HepG2 (cell line): ENCODE measurements around the gene SRCIN1. TPM values are rescaled to one million over a fixed set of nuclear protein-coding genes. Genes with fewer than 3 reads are reported as not detected.

Experiments used
- GABPA ChIP-seq, 2 experiments: IDR thresholded peaks; 2 replicates each; pipeline ENCODE4 v1.6.1; 2011 to 2016; ENCODE audit warnings: low read depth in 2 of 2, low read length in 1 of 2, missing biosample characterization in 1 of 2, missing genetic modification characterization in 1 of 2
- GATA4 ChIP-seq: sonication (generic); IDR thresholded peaks from 2 replicates; pipeline ENCODE4 v1.6.1; 2016; ENCODE audit warnings: antibody characterized with exemption, low read depth, borderline replicate concordance
- GFI1 ChIP-seq: sonication (generic); formaldehyde crosslinking; IDR thresholded peaks from 2 replicates; pipeline ENCODE4 v1.5.0; 2020; ENCODE audit warnings: missing genetic modification reagents, mild to moderate bottlenecking, borderline replicate concordance
- KAT7 ChIP-seq: IDR thresholded peaks from 2 replicates; pipeline ENCODE4 v1.6.1; 2018; ENCODE audit warnings: borderline replicate concordance, missing compliant biosample characterization
- MNT ChIP-seq: fragments of 450-650 bp; IDR thresholded peaks from 2 replicates; pipeline ENCODE4 v1.6.1; 2016
- NAIF1 ChIP-seq: sonication (generic); formaldehyde crosslinking; IDR thresholded peaks from 2 replicates; pipeline ENCODE4 v1.5.0; 2020; ENCODE audit warnings: mild to moderate bottlenecking, missing genetic modification reagents, borderline replicate concordance
- NFKBIZ ChIP-seq: IDR thresholded peaks from 2 replicates; pipeline ENCODE4 v1.6.1; 2018; ENCODE audit warnings: missing genetic modification reagents, missing compliant biosample characterization
- PHF5A ChIP-seq: IDR thresholded peaks from one replicate; pipeline ENCODE4 v1.6.1; 2018; ENCODE audit warnings: low read depth, missing genetic modification reagents; ENCODE audit not compliant: unreplicated experiment
- RAD51 ChIP-seq: fragments of 450-650 bp; IDR thresholded peaks from 2 replicates; pipeline ENCODE4 v1.6.1; 2016; ENCODE audit warnings: borderline replicate concordance
- REPIN1 ChIP-seq: sonication (generic); formaldehyde crosslinking; IDR thresholded peaks from 2 replicates; pipeline ENCODE4 v1.8.0; 2022; ENCODE audit warnings: missing genetic modification reagents, low read depth, mild to moderate bottlenecking, borderline replicate concordance
- SUZ12 ChIP-seq: fragments of 150-350 bp; IDR thresholded peaks from 2 replicates; pipeline ENCODE4 v1.6.1; 2014; ENCODE audit warnings: low read depth, low read length
- TCF7L2 ChIP-seq: IDR thresholded peaks from 2 replicates; pipeline ENCODE4 v1.6.1; 2011; ENCODE audit warnings: mild to moderate bottlenecking, low read depth, low read length, moderate library complexity
- TEAD2 ChIP-seq: sonication (generic); formaldehyde crosslinking; IDR thresholded peaks from 2 replicates; pipeline ENCODE4 v1.9.0; 2021; ENCODE audit warnings: missing genetic modification reagents
- XRCC5 ChIP-seq: fragments of 200-400 bp; formaldehyde crosslinking; optimal IDR thresholded peaks from 2 replicates; pipeline ENCODE3; 2017; ENCODE audit warnings: mild to moderate bottlenecking, low read length
- ZBTB34 ChIP-seq: sonication (generic); formaldehyde crosslinking; IDR thresholded peaks from 2 replicates; pipeline ENCODE4 v1.8.0; 2022; ENCODE audit warnings: mild to moderate bottlenecking, missing genetic modification reagents
- ZNF225 ChIP-seq: sonication (generic); formaldehyde crosslinking; IDR thresholded peaks from 2 replicates; pipeline ENCODE4 v1.4.0; 2020; ENCODE audit warnings: mild to moderate bottlenecking, missing genetic modification reagents
- ZNF558 ChIP-seq: sonication (generic); formaldehyde crosslinking; IDR thresholded peaks from 2 replicates; pipeline ENCODE4 v1.9.0; 2022; ENCODE audit warnings: mild to moderate bottlenecking, missing genetic modification reagents, borderline replicate concordance
- ZNF572 ChIP-seq: sonication (generic); formaldehyde crosslinking; IDR thresholded peaks from 2 replicates; pipeline ENCODE4 v1.5.1; 2020; ENCODE audit warnings: mild to moderate bottlenecking, missing genetic modification reagents
- ZNF616 ChIP-seq: sonication (generic); formaldehyde crosslinking; IDR thresholded peaks from 2 replicates; pipeline ENCODE4 v1.5.0; 2020; ENCODE audit warnings: low read depth, mild to moderate bottlenecking, missing genetic modification reagents
- ZNF841 ChIP-seq: sonication (generic); formaldehyde crosslinking; IDR thresholded peaks from 2 replicates; pipeline ENCODE4 v1.8.1; 2023; ENCODE audit warnings: missing genetic modification reagents, borderline replicate concordance
- polyA plus RNA-seq, 8 experiments: library from polyadenylated mRNA; depleted of rRNA in 3 of 8; stranded (reverse) in 7 of 8; unstranded in 1 of 8; fragments of >200 nt; fragmentation: Illumina TruSeq in 4 of 8; extraction: Trizol in 4 of 8; gene quantifications; 2 replicates each; pipeline versions ENCODE4 v1.2.1 to v1.2.3, GENCODE V29; 2011 to 2016; ENCODE audit warnings: low read depth in 4 of 8, missing spikeins in 1 of 8, mixed read lengths in 1 of 8; ENCODE audit not compliant: insufficient read depth in 1 of 8
- total RNA-seq, 5 experiments: library from RNA; depleted of rRNA; stranded (reverse); fragments of >200 nt; fragmentation: Illumina TruSeq; extraction: Trizol; gene quantifications; 2 replicates each; pipeline ENCODE4 v1.2.3, GENCODE V29; 2016; ENCODE audit warnings: low read depth in 1 of 5
- TF ChIP-seq, protein P1 (sequence below): sonication (generic); formaldehyde crosslinking; IDR thresholded peaks from 2 replicates; pipeline ENCODE4 v1.5.0; 2020; ENCODE audit warnings: mild to moderate bottlenecking, missing genetic modification reagents
- TF ChIP-seq, protein P2 (sequence below): sonication (generic); formaldehyde crosslinking; IDR thresholded peaks from 2 replicates; pipeline ENCODE4 v1.5.1; 2020; ENCODE audit warnings: mild to moderate bottlenecking, moderate library complexity, missing genetic modification reagents
- TF ChIP-seq, protein P3 (sequence below): sonication (generic); formaldehyde crosslinking; IDR thresholded peaks from 2 replicates; pipeline ENCODE4 v1.4.0; 2020; ENCODE audit warnings: mild to moderate bottlenecking, missing genetic modification reagents

Gene SRCIN1
- total and polyA plus RNA-seq, 2 of the 13 experiments (the other 11 are each of a cell fraction or from before 2014, with no cell fraction given), result 1.2 to 9.6 TPM

DNA sequence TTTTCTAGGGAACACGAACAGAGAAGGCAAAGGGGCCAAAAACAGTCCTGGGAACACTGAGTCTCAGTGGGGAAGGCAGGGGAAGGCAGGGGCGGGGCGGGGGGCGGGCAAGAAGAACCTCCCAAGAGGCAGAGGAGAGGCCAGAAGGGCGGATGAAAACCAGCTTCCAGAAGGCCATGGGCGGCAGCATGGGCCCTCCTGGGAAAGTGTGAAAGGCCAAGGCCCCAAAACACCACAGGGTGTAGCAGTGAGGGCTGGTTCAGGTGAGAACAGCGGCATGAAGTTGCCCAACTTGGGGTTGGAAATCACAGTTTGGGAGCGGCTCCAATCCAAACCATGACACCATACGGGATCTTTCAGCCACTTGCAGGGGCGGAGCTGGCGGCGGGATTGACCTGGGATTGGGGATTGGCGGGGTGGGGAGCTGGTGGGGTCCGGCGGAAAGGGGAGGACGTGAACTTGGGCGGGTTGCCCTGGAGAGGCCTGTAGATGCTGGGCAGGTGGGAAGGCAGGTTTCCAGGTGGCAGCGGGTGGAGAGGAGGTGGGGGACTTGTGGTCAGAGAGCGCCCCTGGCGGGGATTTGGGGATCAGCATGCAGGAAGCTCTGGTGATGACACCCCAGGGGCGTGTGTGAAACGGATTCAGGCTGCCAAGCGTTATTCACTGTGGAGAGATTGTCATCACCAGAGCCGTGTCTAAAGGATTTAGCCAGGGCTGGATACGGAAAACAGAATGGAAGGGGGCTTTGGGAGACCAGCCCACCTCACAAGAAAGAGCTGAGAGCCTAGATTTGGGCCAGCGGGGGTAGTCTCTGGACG, 96.6 kb downstream of the SRCIN1 start (continued):
- no peak for TF ChIP-seq GFI1 (CRISPR knock-in tag)
- 0 out of 2 replicates have a peak, but pooled peaks have one; percentile 27 for TF ChIP-seq REPIN1 (CRISPR knock-in tag)
- TF ChIP-seq ZNF841 (CRISPR knock-in tag), result no peak
- 0 out of 2 replicates have a peak, but pooled peaks have one; percentile 25 for TF ChIP-seq KAT7 (CRISPR knock-in tag)
- no peak for TF ChIP-seq PHF5A (CRISPR knock-in tag)
- no peak for TF ChIP-seq ZNF558
- TF ChIP-seq ZNF616 (CRISPR knock-in tag), result no peak
- no peak for TF ChIP-seq GABPA (IDR thresholded peaks at IDR 0.05; ENCODE audit: low read depth, low read length)
- TF ChIP-seq GABPA (CRISPR knock-in tag; IDR thresholded peaks at IDR 0.05; ENCODE audit: low read depth), result peak; percentile 7; the same call in 1 of the 2 replicates
- TF ChIP-seq NAIF1, result no peak
- TF ChIP-seq GATA4, result no peak
- TF ChIP-seq ZNF225 (CRISPR knock-in tag), result no peak
- TF ChIP-seq, protein P1, sequence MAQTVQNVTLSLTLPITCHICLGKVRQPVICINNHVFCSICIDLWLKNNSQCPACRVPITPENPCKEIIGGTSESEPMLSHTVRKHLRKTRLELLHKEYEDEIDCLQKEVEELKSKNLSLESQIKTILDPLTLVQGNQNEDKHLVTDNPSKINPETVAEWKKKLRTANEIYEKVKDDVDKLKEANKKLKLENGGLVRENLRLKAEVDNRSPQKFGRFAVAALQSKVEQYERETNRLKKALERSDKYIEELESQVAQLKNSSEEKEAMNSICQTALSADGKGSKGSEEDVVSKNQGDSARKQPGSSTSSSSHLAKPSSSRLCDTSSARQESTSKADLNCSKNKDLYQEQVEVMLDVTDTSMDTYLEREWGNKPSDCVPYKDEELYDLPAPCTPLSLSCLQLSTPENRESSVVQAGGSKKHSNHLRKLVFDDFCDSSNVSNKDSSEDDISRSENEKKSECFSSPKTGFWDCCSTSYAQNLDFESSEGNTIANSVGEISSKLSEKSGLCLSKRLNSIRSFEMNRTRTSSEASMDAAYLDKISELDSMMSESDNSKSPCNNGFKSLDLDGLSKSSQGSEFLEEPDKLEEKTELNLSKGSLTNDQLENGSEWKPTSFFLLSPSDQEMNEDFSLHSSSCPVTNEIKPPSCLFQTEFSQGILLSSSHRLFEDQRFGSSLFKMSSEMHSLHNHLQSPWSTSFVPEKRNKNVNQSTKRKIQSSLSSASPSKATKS (CRISPR knock-in tag), result no peak
- TF ChIP-seq XRCC5, result peak; percentile 91
- no peak for TF ChIP-seq ZBTB34
- TF ChIP-seq, protein P2, sequence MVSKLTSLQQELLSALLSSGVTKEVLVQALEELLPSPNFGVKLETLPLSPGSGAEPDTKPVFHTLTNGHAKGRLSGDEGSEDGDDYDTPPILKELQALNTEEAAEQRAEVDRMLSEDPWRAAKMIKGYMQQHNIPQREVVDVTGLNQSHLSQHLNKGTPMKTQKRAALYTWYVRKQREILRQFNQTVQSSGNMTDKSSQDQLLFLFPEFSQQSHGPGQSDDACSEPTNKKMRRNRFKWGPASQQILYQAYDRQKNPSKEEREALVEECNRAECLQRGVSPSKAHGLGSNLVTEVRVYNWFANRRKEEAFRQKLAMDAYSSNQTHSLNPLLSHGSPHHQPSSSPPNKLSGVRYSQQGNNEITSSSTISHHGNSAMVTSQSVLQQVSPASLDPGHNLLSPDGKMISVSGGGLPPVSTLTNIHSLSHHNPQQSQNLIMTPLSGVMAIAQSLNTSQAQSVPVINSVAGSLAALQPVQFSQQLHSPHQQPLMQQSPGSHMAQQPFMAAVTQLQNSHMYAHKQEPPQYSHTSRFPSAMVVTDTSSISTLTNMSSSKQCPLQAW, result peak; percentile 29; the same call in 1 of the 2 replicates
- no peak for TF ChIP-seq RAD51
- TF ChIP-seq NFKBIZ, result no peak
- no peak for TF ChIP-seq TCF7L2
- 0 out of 2 replicates have a peak, but pooled peaks have one; percentile 9 for TF ChIP-seq SUZ12
- no peak for TF ChIP-seq TEAD2 (CRISPR knock-in tag)
- TF ChIP-seq, protein P3, sequence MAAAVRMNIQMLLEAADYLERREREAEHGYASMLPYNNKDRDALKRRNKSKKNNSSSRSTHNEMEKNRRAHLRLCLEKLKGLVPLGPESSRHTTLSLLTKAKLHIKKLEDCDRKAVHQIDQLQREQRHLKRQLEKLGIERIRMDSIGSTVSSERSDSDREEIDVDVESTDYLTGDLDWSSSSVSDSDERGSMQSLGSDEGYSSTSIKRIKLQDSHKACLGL (CRISPR knock-in tag), result no peak
- TF ChIP-seq MNT, result no peak
- TF ChIP-seq ZNF572, result no peak
- TF ChIP-seq, all 625 proteins: peak for 87
